HG03175 (cell line): ENCODE data around the gene PTPN3.

Experiments
- ATAC-seq: cut with Tn5 transposase; IDR thresholded peaks from one replicate; pipeline ENCODE4 v1.9.1; 2021; ENCODE audit warnings: mild to moderate bottlenecking, moderate library complexity; ENCODE audit not compliant: unreplicated experiment

PTPN3 gene

DNA sequence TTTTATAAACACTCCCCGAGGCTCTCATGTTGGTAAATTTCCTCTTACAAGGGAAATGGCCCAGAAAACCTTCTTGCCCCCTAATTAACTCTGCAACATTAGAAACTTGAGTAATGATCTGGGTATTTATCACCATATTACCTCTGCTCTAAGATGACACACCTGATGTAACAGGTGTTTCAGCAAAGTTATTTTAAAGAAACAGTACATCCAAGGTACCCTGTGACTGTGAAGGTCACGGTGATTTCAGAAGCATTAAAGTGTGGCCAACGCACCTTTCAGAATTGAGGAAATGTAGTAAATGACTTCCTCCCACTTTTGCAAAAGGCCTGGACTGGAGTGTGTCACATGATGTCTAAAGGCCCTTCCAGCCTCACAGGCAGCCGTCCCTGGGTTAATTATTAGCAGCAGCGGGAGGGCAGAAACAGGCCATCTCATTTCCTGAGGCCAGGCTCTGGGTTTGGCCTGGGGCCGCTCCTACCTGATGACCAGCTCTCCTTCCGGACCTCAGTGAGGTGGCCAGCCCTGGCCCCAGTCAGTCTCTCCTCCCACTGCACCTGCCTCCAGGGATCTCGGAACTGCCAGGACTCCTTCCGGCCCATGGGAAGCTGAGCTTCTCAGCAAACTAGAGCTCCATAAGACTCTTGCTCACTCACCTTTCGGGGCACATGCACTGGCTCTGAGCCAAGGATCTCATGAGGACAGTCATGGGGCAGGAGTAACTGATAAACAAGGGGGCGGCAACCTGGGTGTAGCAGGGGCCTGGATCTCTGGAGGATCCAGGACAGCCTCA lies 20.7 kb downstream of the PTPN3 start:
- ATAC-seq: peak; percentile 95

DNA sequence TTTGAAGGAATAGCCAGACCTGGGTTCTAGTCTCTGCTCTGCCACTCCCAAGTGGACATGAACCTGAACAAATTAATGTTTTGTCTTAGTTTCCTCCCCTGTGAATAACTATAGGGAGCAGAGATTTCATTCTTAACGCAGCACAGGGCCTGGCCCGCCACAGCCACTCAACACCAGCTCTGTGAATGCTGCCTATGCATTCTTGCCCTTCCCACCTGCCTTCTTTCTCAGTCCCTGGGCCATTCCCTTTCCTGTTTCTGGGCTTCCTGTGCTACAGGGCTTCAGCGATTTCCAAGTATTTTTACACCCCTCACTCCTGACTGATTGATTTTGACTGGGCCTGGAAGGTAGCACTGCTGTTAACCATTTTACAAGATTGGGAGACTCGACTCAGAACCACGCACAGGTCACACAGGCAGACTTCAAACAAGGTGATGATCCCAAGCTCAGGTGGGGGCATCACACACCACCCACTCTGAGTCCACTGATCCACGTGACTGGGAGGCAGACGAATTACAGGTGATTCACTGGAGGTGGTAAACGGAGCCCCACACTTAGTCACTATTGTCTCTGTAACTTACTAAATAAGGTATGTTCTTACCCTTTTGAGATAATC lies 21.4 kb downstream of the PTPN3 start:
- ATAC-seq: no peak

DNA sequence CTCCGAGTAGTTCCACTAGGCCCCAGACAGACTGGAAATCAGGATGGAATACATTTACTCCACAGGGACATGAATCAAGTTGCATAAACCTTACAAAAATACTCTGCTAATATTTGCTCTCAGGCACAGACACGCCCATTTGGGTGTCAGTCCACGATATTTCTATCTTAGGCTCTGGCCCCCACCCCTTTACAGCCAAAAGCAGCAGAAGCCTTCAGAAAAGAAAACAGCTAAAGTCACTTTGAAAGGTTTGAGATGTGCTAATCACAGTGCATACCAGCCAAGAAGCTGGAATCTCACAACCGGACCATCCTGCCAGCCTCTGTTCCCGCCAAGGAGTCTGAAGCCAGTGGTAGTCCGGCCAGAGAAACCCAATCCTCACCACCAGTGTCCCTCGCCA lies 22.6 kb downstream of the PTPN3 start:
- ATAC-seq: no peak

DNA sequence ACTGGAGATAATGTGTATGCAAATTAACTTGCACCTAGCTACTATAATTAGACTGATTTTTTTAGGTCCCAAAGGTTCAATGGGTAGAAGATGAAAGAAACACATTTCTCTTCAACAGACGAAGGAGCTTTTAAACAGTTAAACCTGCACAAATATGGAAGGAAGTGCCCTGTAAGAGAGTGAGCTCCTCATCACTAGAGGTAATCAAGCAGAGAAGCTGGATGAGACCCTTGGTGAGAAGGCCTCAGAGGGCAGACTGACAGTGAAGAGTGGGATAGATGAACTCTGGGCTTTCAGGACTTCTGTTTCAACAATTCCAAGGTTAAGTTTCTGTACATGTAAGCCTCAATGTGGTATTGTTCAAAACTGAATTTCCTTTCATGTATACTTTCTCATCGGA lies 23.2 kb downstream of the PTPN3 start:
- no peak for ATAC-seq

DNA sequence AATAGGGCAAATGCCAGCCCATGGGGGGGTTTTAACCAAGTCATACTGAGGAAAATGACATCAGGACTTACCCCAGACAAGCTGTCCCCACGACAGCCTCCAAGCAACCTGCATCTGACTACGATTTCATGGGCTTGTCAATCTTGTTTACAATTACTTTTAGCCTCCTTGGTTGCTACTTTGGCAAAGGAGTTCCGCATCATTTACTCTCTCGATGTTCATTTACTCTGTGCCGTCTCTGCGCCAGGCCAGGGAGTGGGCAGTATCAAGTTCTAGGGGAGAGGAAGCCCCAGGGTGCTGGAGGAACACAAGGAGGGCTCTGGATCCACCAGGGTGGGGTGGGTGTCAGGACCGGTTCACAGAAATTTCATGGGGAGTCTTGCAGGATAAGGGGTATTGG lies 23.9 kb downstream of the PTPN3 start:
- no peak for ATAC-seq

DNA sequence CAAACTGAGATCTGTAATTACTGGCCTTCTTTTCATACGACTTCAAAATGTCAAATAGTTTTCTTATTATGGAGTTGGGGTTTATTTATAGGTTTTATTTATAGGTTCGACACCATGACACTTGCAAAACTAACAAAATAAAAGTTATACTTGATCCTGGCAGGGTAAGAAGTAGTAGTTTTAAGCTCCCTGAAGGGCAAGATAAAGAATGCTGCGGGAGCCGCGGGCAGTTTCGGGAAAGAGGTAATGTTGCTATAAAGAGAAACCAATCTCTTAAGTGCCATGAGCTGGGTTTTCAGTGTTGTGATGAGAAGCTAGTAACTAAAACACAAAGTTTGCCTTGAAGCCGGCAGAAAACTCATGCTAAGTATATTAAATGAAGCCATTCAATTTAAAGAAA lies 24.8 kb downstream of the PTPN3 start:
- no peak for ATAC-seq

DNA sequence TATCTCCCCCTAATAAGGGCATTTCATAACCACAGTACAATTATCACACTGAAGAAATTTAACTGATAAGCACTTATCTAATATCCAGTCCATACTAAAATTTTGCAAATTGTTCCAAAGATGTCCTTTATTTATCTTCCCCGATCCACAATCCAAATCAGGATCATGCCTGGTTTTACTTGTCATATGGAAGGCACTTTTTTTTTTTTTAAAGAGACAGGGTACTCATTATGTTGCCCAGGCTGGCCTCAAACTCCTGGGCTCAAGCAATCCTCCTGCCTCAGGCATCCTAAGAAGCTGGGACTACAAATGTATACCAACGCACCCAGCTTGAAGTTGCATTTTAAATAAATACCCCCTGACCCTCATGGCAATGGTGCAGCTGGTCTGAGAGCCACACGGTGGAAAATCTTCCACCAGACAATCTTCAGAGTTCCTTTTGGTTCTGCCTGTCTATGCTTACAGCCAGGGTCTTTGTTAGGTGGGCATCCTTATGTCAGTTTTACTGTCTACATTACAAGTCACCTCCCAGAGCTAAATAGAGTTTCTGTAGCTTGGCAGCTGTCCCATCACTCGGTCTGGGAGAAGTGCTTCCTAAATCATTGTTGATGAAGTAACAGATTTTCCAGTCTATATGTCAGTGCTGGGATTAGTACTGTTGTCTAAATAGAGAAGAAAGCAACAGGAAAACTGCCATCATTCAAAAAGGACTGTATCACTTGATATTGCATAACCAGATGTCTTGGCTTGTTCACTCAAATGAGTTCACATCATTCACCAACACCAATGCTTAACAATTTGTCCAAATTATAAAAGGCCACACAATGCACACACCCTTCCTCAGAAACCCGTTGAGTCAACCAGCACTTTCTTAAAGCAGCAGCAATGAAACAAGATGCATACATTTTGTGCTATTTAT lies 26.4 kb downstream of the PTPN3 start:
- no peak for ATAC-seq

DNA sequence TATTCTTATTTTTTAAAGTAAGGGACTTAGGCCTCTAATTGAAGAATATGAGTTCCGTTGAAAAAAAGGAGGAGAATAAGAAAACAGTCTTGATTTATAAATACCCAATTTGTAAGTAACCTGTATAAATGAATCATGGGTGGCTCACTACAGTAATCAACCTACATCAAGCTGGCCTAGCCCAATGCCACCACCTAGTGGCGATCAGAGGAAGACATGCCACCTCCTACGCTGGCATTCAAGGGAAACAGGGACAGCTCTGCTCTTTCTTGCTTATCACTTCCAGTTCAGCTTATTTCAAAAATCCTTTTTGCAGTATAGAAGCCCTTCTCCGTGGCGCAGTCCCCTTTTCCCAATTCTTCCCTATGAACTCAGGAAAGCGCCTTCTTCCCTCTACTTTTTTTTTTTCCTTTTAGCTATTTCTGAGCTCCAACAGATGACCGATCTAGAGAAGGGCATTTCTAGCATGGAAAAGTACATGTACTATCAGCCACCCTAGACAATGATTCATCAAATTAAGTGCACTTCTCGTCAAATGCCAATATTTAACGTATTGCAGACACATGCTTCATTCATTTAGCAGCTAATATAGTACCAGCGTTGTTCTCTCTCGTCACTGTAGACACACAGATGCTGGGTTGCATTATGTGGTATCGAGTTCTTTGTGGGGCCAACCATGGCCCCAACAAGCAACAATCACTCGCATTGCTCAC lies 28.3 kb downstream of the PTPN3 start:
- ATAC-seq: peak; percentile 94

DNA sequence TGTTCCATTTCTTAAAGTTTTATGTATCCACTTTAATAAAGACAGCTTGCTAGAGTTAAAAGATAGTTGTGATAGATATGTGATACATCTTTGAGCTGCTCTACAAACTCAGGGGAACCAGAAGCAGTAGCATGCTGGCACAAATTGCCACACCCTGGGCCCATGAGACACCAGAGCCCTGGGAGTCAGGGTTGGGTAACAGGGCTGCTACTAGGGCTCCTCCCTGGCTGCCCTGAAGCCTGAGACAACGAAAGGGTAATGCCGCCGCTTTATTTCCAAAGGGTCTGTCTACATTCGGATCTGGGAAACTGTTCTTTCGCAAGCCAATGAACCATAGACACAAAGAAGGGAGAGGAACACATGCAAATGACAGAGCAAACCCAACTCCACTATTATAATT lies 29.2 kb downstream of the PTPN3 start:
- ATAC-seq: no peak

DNA sequence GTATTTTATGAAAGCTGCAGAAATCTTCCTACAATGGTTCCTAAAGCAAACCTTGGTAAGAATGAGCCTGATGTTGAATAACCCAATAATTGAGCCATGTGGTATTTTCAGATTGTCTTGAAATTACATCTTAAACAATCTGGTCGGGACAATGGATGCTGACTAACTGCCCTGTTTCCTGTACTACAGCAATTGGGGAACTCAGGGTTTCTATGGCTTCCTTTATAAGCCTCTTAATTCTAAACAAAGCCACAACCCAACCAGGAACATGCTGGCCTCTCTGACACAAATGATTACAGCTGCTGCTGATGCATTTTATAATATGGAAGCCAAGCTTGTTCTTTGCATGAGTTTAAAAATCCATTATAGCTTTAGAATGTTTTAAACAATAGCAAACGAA lies 30.2 kb downstream of the PTPN3 start:
- ATAC-seq: no peak

DNA sequence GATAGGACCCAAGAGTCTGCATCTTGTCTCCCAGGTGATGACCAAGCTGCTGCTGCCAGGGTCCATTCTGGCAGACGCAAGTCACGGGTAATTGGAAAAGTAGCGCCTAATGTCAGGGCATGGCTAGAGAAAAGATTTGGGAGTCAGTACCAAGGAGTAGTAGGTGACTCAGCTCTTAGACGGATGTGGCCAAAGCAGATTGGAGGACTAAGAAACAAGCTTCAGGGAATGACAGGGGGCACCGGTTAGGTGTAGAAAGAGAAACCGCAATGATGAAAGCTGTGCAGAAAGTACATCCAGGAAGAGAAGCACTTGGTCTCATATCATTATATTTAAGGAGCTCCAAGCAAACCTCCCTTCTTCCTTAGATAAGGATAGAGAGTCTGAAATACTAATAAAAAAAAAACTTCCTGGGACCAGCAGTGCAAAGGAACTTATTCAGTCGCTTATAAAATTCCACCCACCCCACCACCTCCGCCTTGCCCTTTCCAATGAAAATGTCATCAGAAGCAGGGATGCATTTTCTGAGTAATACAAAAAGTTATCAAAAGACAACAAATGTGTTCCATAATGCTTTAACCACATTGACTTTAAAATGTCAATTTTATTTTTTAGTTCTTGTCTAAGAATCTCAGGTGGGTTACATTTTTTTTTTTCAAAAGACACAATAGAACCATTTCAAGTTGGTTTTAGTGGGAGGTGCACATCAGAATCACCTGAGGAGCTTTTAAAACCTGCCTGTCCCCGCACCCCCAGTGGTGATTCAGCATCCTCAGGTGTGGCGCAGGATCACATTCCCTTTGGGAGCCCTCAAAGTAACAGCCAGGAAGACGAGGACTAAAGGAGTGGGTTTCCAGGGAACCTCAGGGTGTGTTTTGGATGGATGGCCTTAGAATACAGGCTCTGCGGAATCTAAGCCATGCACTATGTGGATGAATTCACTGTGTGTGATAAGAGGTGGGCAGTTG lies 31.2 kb downstream of the PTPN3 start:
- ATAC-seq: no peak

DNA sequence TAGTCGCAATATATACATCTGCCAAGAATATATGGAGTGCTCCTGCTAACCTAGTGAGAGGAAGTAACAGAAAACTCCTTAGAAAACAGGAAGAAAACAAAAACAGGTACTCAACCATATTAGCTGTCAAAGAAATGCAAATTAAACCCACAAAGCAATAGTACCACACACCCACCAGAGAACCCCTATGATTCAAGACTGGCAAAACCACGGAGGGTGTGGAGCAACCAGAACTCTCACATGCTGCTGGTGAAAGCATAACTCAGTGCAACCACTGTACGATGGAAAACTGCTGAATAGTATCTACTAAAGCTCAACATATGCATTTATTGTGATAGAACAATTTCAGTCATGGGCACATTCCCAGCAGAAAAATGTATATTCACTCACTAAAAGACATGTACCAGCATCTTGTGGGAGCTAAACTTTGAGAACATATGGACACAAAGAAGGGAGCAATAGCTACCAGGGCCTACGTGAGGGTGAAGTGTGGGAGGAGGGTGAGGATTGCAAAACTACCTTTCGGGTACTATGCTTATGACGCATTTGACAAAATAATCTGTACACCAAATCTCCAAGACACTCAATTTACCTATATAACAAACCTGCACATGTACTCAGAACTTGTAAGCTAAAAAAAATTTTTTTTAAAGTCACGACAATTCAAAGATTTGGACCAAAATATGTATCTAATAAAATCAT lies 34.0 kb downstream of the PTPN3 start:
- no peak for ATAC-seq

DNA sequence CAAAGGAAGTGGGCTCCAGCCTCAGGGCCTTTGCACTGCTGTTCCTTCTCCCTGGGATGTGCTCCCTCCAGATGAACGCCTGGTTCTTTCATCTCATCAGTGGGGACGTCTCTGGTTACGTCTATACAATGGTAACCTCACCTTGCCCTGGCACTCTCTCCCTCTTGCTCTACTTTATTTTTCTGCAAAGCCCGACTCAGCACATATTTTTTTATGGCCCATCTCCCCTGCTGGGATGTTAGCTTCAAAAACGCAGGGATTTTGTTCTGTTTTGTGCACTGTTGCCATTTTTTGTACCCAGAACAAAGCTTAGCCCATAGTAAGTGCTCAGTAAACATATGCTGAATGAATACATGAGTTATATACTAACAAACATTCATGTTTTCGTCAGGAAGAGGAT lies 37.5 kb downstream of the PTPN3 start:
- ATAC-seq: no peak

DNA sequence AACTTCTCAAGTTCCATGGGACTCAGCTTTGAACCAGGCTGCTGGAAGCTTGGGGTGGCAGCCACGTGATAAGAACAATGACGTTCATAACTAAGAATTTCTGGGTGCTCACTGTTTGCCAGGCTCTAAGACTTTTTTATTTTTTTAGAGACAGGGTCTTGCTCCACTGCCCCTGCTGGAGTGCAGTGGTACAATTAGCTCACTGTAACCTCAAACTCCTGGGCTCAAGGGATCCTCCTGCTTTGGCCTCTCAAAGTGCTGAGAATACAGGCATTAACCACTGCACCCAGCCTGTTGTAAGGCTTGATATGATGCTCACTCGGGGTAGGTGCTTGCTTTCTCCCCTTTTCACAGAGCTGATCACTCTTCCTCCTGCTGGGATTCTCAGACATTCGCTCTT lies 38.7 kb downstream of the PTPN3 start:
- no peak for ATAC-seq

DNA sequence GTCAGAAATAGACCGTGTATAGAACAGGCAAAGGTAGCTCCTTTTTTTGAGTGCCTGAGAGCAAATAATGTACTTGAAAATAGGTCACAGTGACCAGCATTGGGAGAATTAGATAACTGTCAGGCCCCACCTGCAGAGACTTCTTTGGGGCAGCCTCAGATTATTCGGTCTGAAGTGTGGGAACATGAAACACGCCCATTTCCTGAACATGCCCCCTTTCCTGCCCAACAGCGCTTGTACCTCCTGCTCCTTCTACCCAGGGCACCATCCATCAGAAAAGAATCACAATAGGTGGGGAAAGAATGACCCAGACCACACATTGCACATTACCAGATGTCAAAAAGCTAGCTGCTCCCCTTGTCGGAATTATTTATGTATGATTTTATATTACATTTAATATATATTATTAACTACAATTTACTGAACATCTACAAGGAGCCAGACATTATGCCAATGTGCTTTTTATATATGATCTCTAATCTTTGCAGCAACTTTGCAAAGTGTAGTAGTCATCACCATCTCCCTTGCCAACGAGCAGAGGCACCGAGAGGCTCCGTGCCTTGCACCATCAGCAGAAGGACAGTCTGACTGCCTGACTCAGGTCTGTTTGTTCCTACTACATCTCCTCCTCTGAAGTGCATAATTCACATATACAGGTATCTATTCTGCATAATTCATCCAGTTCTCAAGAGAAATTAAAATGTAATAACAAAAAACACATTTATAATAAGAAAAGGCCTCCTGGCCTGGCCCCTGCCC lies 39.5 kb downstream of the PTPN3 start:
- no peak for ATAC-seq

DNA sequence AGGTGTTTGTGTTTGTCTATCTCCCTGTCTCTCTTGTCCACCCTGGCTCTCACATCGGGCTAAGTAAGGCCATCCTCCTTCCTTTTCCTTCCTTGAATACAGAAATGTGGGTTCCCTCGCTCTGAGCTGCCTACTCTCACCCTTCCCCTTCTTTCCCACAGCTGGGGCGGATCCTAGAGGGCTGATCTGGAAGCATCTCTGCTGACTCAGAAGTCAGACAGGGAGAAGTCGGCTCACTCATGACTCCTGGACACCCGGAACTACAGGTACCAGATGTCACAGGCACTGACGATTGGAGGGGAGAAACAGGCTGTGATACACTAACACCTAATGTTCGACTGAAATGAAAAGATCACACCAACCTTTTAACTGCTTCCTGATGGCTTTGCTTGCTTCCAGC lies 41.3 kb downstream of the PTPN3 start:
- ATAC-seq: no peak

DNA sequence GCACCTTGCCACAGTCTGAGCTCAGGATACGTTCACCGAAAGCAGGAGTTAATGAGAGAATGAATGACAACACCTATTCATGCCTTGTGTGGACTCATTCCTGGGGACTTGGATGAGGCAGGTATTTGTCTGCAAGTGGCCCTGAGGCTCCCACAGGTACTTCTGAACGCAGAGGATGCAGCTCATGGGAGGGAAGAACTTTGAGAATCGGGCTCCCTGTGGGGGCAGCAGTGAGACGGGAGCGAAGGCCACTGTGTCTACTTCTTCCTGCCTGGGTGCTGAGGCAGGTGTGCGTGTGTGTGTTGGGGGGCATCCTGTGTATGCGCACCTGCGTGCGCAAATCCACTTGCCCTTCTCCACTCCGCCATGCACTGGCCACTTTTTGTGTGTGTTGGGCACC lies 42.2 kb downstream of the PTPN3 start:
- ATAC-seq: no peak

DNA sequence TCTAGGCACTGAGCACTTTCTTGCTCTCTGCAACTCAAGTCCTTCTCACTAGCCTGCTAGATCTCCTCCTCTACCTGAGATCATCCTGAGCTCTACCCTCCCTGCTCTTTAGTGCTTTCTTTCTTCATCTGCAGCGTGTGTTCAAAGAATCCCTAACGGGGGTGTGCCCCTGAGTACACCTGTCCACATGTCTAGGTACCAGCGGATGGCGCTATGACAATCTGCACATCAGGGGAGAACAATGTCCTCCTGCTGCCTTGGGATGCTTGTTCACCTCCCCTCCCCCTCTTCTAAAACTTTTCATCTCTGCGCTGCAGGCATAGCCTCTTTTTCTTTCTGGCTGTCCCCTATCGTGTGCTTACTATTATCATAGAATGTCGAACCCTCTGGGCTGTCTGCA lies 42.7 kb downstream of the PTPN3 start:
- ATAC-seq: no peak
